Thymus (tissue), 11 donors: ENCODE results near the gene COX4I1. TPM values are rescaled to one million over a fixed set of nuclear protein-coding genes. Genes with fewer than 3 reads are reported as not detected.

ENCODE experiments used
- DNase-seq, 9 donors: peaks; one replicate each; pipeline ENCODE4 v3.0.0-alpha.2; 2013; ENCODE audit warnings: low spot score in 9 of 9, low read depth in 6 of 9, missing footprints in 1 of 9
- H3K27ac ChIP-seq, 2 donors: one replicate each; pipeline ENCODE4 v1.5.1; 2013; ENCODE audit warnings: control low read depth in 1 of 2, low read depth in 1 of 2, low read length in 1 of 2, mild to moderate bottlenecking in 1 of 2, moderate library complexity in 1 of 2
- H3K27me3 ChIP-seq, 2 donors: one replicate each; pipeline ENCODE4 v1.5.1; 2013; ENCODE audit warnings: low read length in 1 of 2; ENCODE audit not compliant: control insufficient read depth in 2 of 2, insufficient read depth in 1 of 2
- H3K36me3 ChIP-seq, 2 donors: one replicate each; pipeline ENCODE4 v1.5.1; 2013; ENCODE audit warnings: low read length in 1 of 2, mild to moderate bottlenecking in 1 of 2, moderate library complexity in 1 of 2; ENCODE audit not compliant: control insufficient read depth in 2 of 2, insufficient read depth in 2 of 2
- H3K4me1 ChIP-seq, 2 donors: one replicate each; pipeline ENCODE4 v1.5.1; 2013; ENCODE audit warnings: low read length in 2 of 2; ENCODE audit not compliant: control insufficient read depth in 2 of 2, insufficient read depth in 2 of 2
- H3K4me3 ChIP-seq, 2 donors: one replicate each; pipeline ENCODE4 v1.5.1; 2013; ENCODE audit warnings: low read length in 2 of 2, control low read depth in 1 of 2, mild to moderate bottlenecking in 1 of 2
- H3K9me3 ChIP-seq, 2 donors: one replicate each; pipeline ENCODE4 v1.5.1; 2013; ENCODE audit warnings: low read length in 1 of 2, mild to moderate bottlenecking in 1 of 2; ENCODE audit not compliant: control insufficient read depth in 2 of 2, insufficient read depth in 1 of 2
- WGBS: extraction: QIAGEN DNeasy Blood & Tissue Kit; methylation state at CpG from one replicate; pipeline ENCODE4 v1.1.7; 2013; 5-methylcytosine and 5-hydroxymethylcytosine counted together
- polyA plus RNA-seq: library from polyadenylated mRNA; stranded (reverse); fragments of 200-250 nt; gene quantifications from one replicate; pipeline ENCODE4 v1.2.3, GENCODE V29; 2013
- total RNA-seq: library from RNA; stranded (reverse); fragments of 120-200 nt; gene quantifications from one replicate; pipeline ENCODE4 v1.2.4, GENCODE V29; 2013
- donor health status: healthy.

The COX4I1 gene
- total and polyA plus RNA-seq, 2 donors, result 565 to 890 TPM

GRCh38 chr16:85761861-85762260 lies 37.6 kb upstream of the COX4I1 start:
- DNase-seq, result no peak
- Histone ChIP-seq H3K27me3 (peaks cover 0 to 30% of the 10 kb centered on the region in 2 donors), H3K27ac (no peak overlapping the region), H3K36me3 (no peaks in the 10 kb centered on the region), H3K4me1 (peaks cover 0 to 6% of the 10 kb centered on the region in 2 donors), H3K4me3 (no peak overlapping the region), H3K9me3 (no peaks in the 10 kb centered on the region)
- WGBS, result 51% methylated on average over 6 of the region's 6 CpGs

GRCh38 chr16:85762970-85763369 lies 36.5 kb upstream of the COX4I1 start:
- H3K4me1 ChIP-seq, result peaks cover 0 to 6% of the 10 kb centered on the region in 2 donors
- 92% methylated on average over 12 of the region's 12 CpGs for WGBS

DNA sequence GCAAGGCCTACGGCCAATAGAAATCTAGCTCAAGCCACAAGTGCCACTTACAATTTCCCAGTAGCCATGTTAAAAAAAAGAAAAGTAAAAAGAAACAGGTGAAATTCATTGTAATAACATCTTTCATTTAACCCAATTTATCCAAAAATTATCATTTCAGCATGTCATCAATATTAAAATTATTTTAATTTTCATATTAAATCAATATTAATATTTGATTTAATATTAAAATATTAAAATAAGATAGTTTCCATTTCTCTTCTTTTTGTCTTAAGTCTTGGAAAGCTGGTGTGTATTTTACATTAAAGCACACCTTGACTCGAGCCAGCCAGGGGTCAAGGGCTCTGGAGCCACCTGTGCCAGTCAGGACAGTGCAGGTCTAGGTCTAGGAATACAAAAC lies 35.9 kb upstream of the COX4I1 start:
- no peak for DNase-seq
- Histone ChIP-seq H3K36me3 (no peaks in the 10 kb centered on the region), H3K4me1 (peaks cover 0 to 6% of the 10 kb centered on the region in 2 donors), H3K27me3 (peaks cover 0 to 29% of the 10 kb centered on the region in 2 donors), H3K9me3 (no peaks in the 10 kb centered on the region), H3K27ac (no peak overlapping the region), H3K4me3 (no peak overlapping the region)
- 95% methylated on average over 2 of the region's 2 CpGs for WGBS

More at GRCh38 chr16:85762970-85763369, 36.5 kb upstream of the COX4I1 start:
- H3K27me3 ChIP-seq, result peaks cover 0 to 30% of the 10 kb centered on the region in 2 donors
- H3K36me3 ChIP-seq, result no peaks in the 10 kb centered on the region
- no peaks in the 10 kb centered on the region for H3K9me3 ChIP-seq
- no peak overlapping the region for H3K4me3 ChIP-seq
- H3K27ac ChIP-seq, result no peak overlapping the region
- DNase-seq, result no peak

- 87% methylated on average over 8 of the region's 8 CpGs for WGBS
Observed at GRCh38 chr16:85765211-85765610, 34.3 kb upstream of the COX4I1 start.

GRCh38 chr16:85765767-85766166 lies 33.7 kb upstream of the COX4I1 start:
- no peaks in the 10 kb centered on the region for H3K9me3 ChIP-seq
- no peak overlapping the region for H3K27ac ChIP-seq
- H3K4me1 ChIP-seq, result no peaks in the 10 kb centered on the region
- no peak overlapping the region for H3K4me3 ChIP-seq
- peaks cover 0 to 10% of the 10 kb centered on the region in 2 donors for H3K27me3 ChIP-seq
- 82% methylated on average over 8 of the region's 8 CpGs for WGBS
- peaks cover 0 to under 1% of the 10 kb centered on the region in 2 donors for H3K36me3 ChIP-seq
- no peak for DNase-seq

More at GRCh38 chr16:85765211-85765610, 34.3 kb upstream of the COX4I1 start:
- no peaks in the 10 kb centered on the region for H3K9me3 ChIP-seq
- no peaks in the 10 kb centered on the region for H3K4me1 ChIP-seq
- H3K36me3 ChIP-seq, result no peaks in the 10 kb centered on the region
- H3K4me3 ChIP-seq, result no peak overlapping the region
- H3K27me3 ChIP-seq, result peaks cover 0 to 13% of the 10 kb centered on the region in 2 donors
- DNase-seq, result no peak
- no peak overlapping the region for H3K27ac ChIP-seq

DNA sequence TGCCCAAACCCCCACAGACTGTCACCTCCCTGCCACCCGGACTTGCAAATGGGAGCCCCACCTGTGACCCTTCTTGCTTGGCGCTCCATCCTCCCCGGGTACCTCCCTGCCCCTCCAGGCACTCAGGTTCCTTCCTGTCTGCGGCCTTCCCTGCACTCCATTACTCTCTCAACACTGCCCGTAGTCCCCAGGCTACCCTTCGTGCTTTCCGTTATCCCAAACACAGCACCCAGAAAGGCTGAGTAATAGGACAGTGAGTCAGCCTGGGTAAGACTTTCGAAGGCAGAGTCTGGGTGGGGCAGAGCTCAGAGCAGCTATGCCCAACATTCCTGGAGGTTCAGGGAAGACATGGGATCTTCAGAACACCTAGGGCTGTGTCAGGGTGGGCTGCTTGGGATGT lies 32.0 kb upstream of the COX4I1 start:
- H3K4me3 ChIP-seq, result no peak overlapping the region
- WGBS, result 87% methylated on average over 8 of the region's 8 CpGs
- H3K9me3 ChIP-seq, result no peaks in the 10 kb centered on the region
- H3K36me3 ChIP-seq, result peaks cover 0 to 2% of the 10 kb centered on the region in 2 donors
- H3K27me3 ChIP-seq, result peaks cover 0 to 7% of the 10 kb centered on the region in 2 donors
- H3K27ac ChIP-seq, result no peak overlapping the region
- H3K4me1 ChIP-seq, result no peaks in the 10 kb centered on the region
- no peak for DNase-seq

DNA sequence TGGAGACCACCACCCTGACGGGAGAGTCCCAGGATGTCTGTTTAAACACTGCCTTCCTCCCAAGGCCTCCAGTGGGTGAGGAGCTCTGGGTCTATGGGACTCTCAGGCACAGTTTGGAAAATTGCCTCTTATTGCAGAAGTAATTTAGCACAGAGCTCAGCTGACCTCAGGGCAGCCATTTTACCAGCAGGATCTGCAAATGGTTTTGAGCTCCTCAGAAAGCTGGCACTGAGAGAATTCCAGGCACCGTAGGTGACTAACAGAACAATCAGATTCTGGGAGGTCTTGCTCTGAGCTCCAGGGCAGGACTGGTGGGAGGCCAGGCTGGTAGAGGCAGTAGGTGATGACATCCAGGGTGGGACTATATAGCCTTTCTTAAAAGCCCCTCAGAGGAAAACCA lies 31.3 kb upstream of the COX4I1 start:
- no peak for DNase-seq
- Histone ChIP-seq H3K4me3 (no peak overlapping the region), H3K27me3 (peaks cover 0 to 7% of the 10 kb centered on the region in 2 donors), H3K27ac (no peak overlapping the region), H3K4me1 (no peaks in the 10 kb centered on the region), H3K9me3 (no peaks in the 10 kb centered on the region), H3K36me3 (peaks cover 0 to 2% of the 10 kb centered on the region in 2 donors)
- WGBS, result 94% methylated on average over 2 of the region's 2 CpGs

DNA sequence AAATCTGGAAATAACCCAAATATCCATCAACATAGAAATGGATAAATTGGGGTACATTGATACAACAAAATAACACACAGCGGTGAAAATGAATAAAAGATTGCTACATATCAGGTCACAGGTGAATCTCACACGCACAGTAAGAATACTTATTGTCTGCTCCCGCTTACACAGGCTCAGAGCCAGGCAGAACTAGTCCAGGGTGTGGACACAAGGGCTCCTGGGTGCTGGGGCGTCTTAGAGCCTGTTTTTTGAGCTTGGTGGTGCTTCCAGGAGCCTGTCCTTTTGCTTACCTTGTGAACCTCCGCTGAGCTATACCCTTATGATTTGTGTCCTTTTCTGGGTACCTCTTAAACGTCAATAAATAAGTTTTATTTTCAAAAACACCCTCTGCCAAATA lies 28.8 kb upstream of the COX4I1 start:
- over 99% methylated on average over 6 of the region's 6 CpGs for WGBS
- no peak for DNase-seq
- Histone ChIP-seq H3K9me3 (no peaks in the 10 kb centered on the region), H3K36me3 (peaks cover 2% of the 10 kb centered on the region in 2 donors), H3K4me3 (no peak overlapping the region), H3K4me1 (no peaks in the 10 kb centered on the region), H3K27ac (no peak overlapping the region), H3K27me3 (peaks cover 0 to 5% of the 10 kb centered on the region in 2 donors)

DNA sequence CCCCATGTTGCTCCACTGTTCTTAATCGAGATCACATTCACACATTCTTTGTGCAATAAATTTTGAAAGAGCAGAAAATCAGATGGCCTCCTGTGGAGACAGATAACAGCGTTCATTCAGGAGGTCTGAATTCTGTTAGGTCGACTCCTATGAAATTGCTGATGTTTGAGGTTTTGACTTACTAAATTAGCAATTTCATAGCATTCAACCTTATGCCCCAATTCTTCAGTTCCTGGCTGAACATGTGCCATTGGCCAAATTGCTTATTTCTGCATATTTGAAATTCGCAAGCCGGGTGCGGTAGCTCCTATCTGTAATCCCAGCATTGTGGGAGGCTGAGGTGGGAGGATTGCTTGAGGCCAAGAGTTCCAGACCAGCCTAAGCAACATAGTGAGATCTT lies 26.5 kb upstream of the COX4I1 start:
- no peak for DNase-seq
- H3K27me3 ChIP-seq, result no peaks in the 10 kb centered on the region
- no peak overlapping the region for H3K4me3 ChIP-seq
- H3K36me3 ChIP-seq, result peaks cover 10 to 14% of the 10 kb centered on the region in 2 donors
- no peaks in the 10 kb centered on the region for H3K4me1 ChIP-seq
- 96% methylated on average over 6 of the region's 6 CpGs for WGBS
- no peak overlapping the region for H3K27ac ChIP-seq
- H3K9me3 ChIP-seq, result no peaks in the 10 kb centered on the region

DNA sequence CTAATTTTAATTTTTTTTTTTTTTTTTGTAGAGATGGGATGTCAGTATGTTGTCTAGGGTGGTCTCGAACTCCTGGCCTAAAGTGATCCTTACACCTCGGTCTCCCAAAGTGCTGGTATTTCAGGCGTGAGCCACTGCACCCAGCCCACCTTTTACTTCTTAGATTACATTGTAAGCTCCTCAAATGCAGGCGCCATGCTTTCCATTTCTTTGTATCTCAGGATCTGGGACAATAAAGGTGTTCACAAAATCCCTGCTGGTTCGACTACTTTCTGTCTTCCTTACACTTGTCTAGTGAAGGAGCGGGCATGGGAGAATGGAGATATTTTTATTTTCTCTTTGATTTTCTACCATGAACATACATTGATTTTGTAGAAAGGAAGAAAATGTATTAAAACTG lies 25.4 kb upstream of the COX4I1 start:
- WGBS, result 80% methylated on average over 6 of the region's 6 CpGs
- no peak overlapping the region for H3K27ac ChIP-seq
- peaks cover 21 to 25% of the 10 kb centered on the region in 2 donors for H3K36me3 ChIP-seq
- H3K27me3 ChIP-seq, result no peaks in the 10 kb centered on the region
- H3K4me1 ChIP-seq, result no peaks in the 10 kb centered on the region
- H3K9me3 ChIP-seq, result no peaks in the 10 kb centered on the region
- no peak overlapping the region for H3K4me3 ChIP-seq
- no peak for DNase-seq
